GM12874 (cell line): Measurements from ENCODE around the gene KSR2.

ENCODE experiments used
- CTCF ChIP-seq: IDR thresholded peaks from 2 replicates; pipeline ENCODE4 v1.5.1; 2011; ENCODE audit warnings: low read depth, mild to moderate bottlenecking, control low read depth, low read length, moderate library complexity; ENCODE audit not compliant: insufficient read depth

KSR2 gene

GRCh38 chr12:117490130-117490529 is 478.7 kb downstream of the KSR2 start:
- TF ChIP-seq CTCF, result no peak

- no peak for TF ChIP-seq CTCF
Measured at GRCh38 chr12:117489671-117490070, 479.1 kb downstream of the KSR2 start.

- TF ChIP-seq CTCF, result no peak
Measured at GRCh38 chr12:117486840-117487659, 481.7 kb downstream of the KSR2 start.

- TF ChIP-seq CTCF, result no peak
Measured at GRCh38 chr12:117485984-117486839, 482.6 kb downstream of the KSR2 start.

- TF ChIP-seq CTCF, result no peak
Measured at GRCh38 chr12:117484901-117485300, 483.9 kb downstream of the KSR2 start.

- TF ChIP-seq CTCF, result no peak
Measured at GRCh38 chr12:117483501-117483900, 485.3 kb downstream of the KSR2 start.

- no peak for TF ChIP-seq CTCF
Measured at GRCh38 chr12:117481470-117481869, 487.3 kb downstream of the KSR2 start.
